ENCODE results near the gene BCCIP. TPM values are rescaled to one million over a fixed set of nuclear protein-coding genes. Genes with fewer than 3 reads are reported as not detected.

Gene BCCIP
- total RNA-seq, 1 donor from 2014 or later, result 50.9 TPM

GRCh38 chr10:125882596-125882995, 59.2 kb downstream of the BCCIP start:
- no peaks in the 10 kb centered on the region for H3K36me3 Mint-ChIP-seq (ENCODE audit: unreplicated experiment)
- H3K4me3 Mint-ChIP-seq (ENCODE audit: unreplicated experiment), result no peak overlapping the region
- no peak for TF ChIP-seq CTCF (IDR thresholded peaks at IDR 0.05; ENCODE audit: partially characterized antibody, unreplicated experiment)
- no peaks in the 10 kb centered on the region for H3K9me3 Mint-ChIP-seq (ENCODE audit: unreplicated experiment)
- peaks cover 2% of the 10 kb centered on the region for H3K27me3 Mint-ChIP-seq (ENCODE audit: unreplicated experiment)
- no peak for DNase-seq
- H3K27ac Mint-ChIP-seq (ENCODE audit: unreplicated experiment), result no peak overlapping the region
- H3K4me1 Mint-ChIP-seq (ENCODE audit: low read depth, unreplicated experiment), result no peaks in the 10 kb centered on the region

GRCh38 chr10:125883211-125883610, 59.9 kb downstream of the BCCIP start:
- no peak for DNase-seq
- Mint-ChIP-seq H3K4me3 (ENCODE audit: unreplicated experiment) (no peak overlapping the region), H3K4me1 (ENCODE audit: low read depth, unreplicated experiment) (no peaks in the 10 kb centered on the region), H3K9me3 (ENCODE audit: unreplicated experiment) (no peaks in the 10 kb centered on the region), H3K27ac (ENCODE audit: unreplicated experiment) (no peak overlapping the region), H3K36me3 (ENCODE audit: unreplicated experiment) (no peaks in the 10 kb centered on the region), H3K27me3 (ENCODE audit: unreplicated experiment) (peaks cover 2% of the 10 kb centered on the region)
- no peak for TF ChIP-seq CTCF (IDR thresholded peaks at IDR 0.05; ENCODE audit: partially characterized antibody, unreplicated experiment)

Small RNAs within 50 kb of the gene (microRNA-seq; reads per million reads assigned to microRNA genes)
- gene MIR4484 (ENCODE audit: unreplicated experiment), result 2.1 reads per million, percentile 13 among the genes with 10 or more reads in this experiment

Other genes with a start within 250 kb of the BCCIP start
- not detected for gene TEX36, start 140.4 kb upstream of the BCCIP start, total RNA-seq (ENCODE audit: unreplicated experiment)
- gene EDRF1, start 103.8 kb upstream of the BCCIP start, total RNA-seq (ENCODE audit: unreplicated experiment), result 41.3 TPM
- not detected for gene MMP21, start 47.7 kb upstream of the BCCIP start, total RNA-seq (ENCODE audit: unreplicated experiment)
- gene UROS, start 288 bp upstream of the BCCIP start, total RNA-seq (ENCODE audit: unreplicated experiment), result 48.0 TPM
- 11.3 TPM for gene DHX32, start 57.7 kb downstream of the BCCIP start, total RNA-seq (ENCODE audit: unreplicated experiment)
- gene FANK1, start 73.0 kb downstream of the BCCIP start, total RNA-seq (ENCODE audit: unreplicated experiment), result 0.59 TPM